Measurements from ENCODE around the gene CERT1. TPM values are rescaled to one million over a fixed set of nuclear protein-coding genes. Genes with fewer than 3 reads are reported as not detected.

CERT1 gene
- total RNA-seq, 1 experiment from 2014 or later: 50.2 TPM

GRCh38 chr5:75558221-75558620 is 46.8 kb upstream of the CERT1 start:
- Mint-ChIP-seq H3K27me3 (ENCODE audit: low read depth) (no peaks in the 10 kb centered on the region), H3K9me3 (peaks cover 13 to 15% of the 10 kb centered on the region in 2 experiments; a peak in 4 of 5 replicates), H3K36me3 (ENCODE audit: insufficient read depth in 1 of 3, low read depth in 3 of 3) (peaks cover 4 to 19% (median 19%) of the 10 kb centered on the region in 3 experiments; a peak in 5 of 7 replicates), H3K4me1 (peaks cover 5 to 10% of the 10 kb centered on the region in 2 experiments; a peak in 3 of 4 replicates), H3K4me3 (no peak overlapping the region), H3K27ac (no peak overlapping the region)
- no peak for DNase-seq
- no CpG with 5 or more reads among the region's 1 CpG for WGBS (ENCODE audit: extremely low coverage, insufficient read length, low lambda C conversion rate)
- no peak for TF ChIP-seq CTCF (conservative IDR thresholded peaks at IDR 0.05)
- H2BK120ac ChIP-seq (ENCODE audit: low read depth, low read length, poor library complexity, severe bottlenecking): no peak overlapping the region
- no peak overlapping the region for H3K4ac ChIP-seq (ENCODE audit: low read depth, low read length)
- H3K4me2 ChIP-seq (ENCODE audit: insufficient read depth, insufficient read length, low read length): no peak overlapping the region
- H3K14ac ChIP-seq (ENCODE audit: insufficient read depth, low read length): no peak overlapping the region
- no peaks in the 10 kb centered on the region for H3K4me1 ChIP-seq (ENCODE audit: insufficient read depth, low read length)
- no peak overlapping the region for H4K91ac ChIP-seq (ENCODE audit: insufficient read length, low read depth, low read length)
- H4K8ac ChIP-seq (replicated peaks; ENCODE audit: insufficient read length, low read depth, low read length): no peak overlapping the region
- H3K23me2 ChIP-seq (ENCODE audit: insufficient read length, low read depth, low read length, poor library complexity, severe bottlenecking): no peaks in the 10 kb centered on the region
- no peak overlapping the region for H4K5ac ChIP-seq (ENCODE audit: insufficient read length, low read depth, low read length)
- no peak overlapping the region for H3K56ac ChIP-seq (ENCODE audit: insufficient read length, low read depth, low read length)
- H3K27me3 ChIP-seq (ENCODE audit: insufficient read depth, low read length): no peaks in the 10 kb centered on the region
- H3K23ac ChIP-seq (ENCODE audit: insufficient read length, low read depth, low read length): no peak overlapping the region
- no peaks in the 10 kb centered on the region for H3K79me1 ChIP-seq (ENCODE audit: insufficient read depth, low read depth, low read length, poor library complexity, severe bottlenecking)
- no peak overlapping the region for H3K9ac ChIP-seq (ENCODE audit: extremely low read depth, insufficient read length, low read length)
- H2BK12ac ChIP-seq (ENCODE audit: insufficient read length, low read depth, low read length): no peak overlapping the region
- no peaks in the 10 kb centered on the region for H3K9me3 ChIP-seq (ENCODE audit: control insufficient read depth, low read depth, low read length)
- no peak overlapping the region for H2AFZ ChIP-seq (ENCODE audit: low read length)
- H2AK5ac ChIP-seq (ENCODE audit: insufficient read length, low read length): no peak overlapping the region
- no peaks in the 10 kb centered on the region for H4K20me1 ChIP-seq (ENCODE audit: control insufficient read depth, insufficient read depth, insufficient read length)
- no peak overlapping the region for H2BK15ac ChIP-seq (ENCODE audit: low read depth, low read length)
- no peak overlapping the region for H3T11ph ChIP-seq (ENCODE audit: low read length)
- H2BK5ac ChIP-seq (ENCODE audit: insufficient read length, low read length): no peak overlapping the region
- H3K27ac ChIP-seq (ENCODE audit: insufficient read length, low read depth, low read length): no peak overlapping the region
- H3K79me2 ChIP-seq (ENCODE audit: insufficient read depth, low read length): no peaks in the 10 kb centered on the region
- H3K18ac ChIP-seq (ENCODE audit: insufficient read length, low read depth, low read length): no peak overlapping the region
- no peak overlapping the region for H2BK20ac ChIP-seq (ENCODE audit: low read depth, low read length, poor library complexity, severe bottlenecking)

Measured in H9 (cell line).